ENCODE data around the gene JHY.

The JHY gene

DNA sequence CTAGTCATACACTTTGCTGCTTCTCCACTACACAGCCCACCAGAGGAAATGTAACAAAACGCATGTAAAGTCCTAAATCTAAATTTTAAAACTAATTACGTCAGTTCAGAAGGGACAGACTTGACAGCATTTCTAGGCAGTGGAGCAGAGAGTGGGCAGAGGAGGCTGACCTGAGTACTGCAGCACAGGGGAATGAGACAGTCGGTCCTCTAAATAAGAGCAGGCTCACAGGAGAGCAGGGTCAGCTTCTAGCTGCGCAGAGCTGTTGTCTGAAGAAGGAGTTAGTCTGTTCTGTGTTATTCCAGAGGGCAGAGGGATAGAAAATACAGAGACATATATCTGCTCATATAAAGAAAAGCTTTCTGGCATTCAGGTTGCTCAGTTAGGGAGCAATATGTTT lies 40.3 kb downstream of the JHY start:
- H3K4me2 ChIP-seq = no peak overlapping the region
- H3K4me1 ChIP-seq (ENCODE audit: low read depth, poor library complexity, severe bottlenecking) = no peaks in the 10 kb centered on the region
- H3K36me3 ChIP-seq (ENCODE audit: insufficient read depth) = no peaks in the 10 kb centered on the region
- H4K20me1 ChIP-seq (ENCODE audit: insufficient read depth) = no peaks in the 10 kb centered on the region
- no peaks in the 10 kb centered on the region for H3K27me3 ChIP-seq (ENCODE audit: insufficient read depth, low read depth)
- no peak overlapping the region for H3K27ac ChIP-seq
- H3K4me3 ChIP-seq (IDR thresholded peaks at IDR 0.05; ENCODE audit: insufficient read depth, low read depth, low read length) = no peak overlapping the region
- no peak overlapping the region for H3K9ac ChIP-seq
- H3K79me2 ChIP-seq (ENCODE audit: insufficient read depth, low read depth) = no peaks in the 10 kb centered on the region
- TF ChIP-seq, protein P1, sequence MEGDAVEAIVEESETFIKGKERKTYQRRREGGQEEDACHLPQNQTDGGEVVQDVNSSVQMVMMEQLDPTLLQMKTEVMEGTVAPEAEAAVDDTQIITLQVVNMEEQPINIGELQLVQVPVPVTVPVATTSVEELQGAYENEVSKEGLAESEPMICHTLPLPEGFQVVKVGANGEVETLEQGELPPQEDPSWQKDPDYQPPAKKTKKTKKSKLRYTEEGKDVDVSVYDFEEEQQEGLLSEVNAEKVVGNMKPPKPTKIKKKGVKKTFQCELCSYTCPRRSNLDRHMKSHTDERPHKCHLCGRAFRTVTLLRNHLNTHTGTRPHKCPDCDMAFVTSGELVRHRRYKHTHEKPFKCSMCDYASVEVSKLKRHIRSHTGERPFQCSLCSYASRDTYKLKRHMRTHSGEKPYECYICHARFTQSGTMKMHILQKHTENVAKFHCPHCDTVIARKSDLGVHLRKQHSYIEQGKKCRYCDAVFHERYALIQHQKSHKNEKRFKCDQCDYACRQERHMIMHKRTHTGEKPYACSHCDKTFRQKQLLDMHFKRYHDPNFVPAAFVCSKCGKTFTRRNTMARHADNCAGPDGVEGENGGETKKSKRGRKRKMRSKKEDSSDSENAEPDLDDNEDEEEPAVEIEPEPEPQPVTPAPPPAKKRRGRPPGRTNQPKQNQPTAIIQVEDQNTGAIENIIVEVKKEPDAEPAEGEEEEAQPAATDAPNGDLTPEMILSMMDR (conservative IDR thresholded peaks at IDR 0.05; ENCODE audit: low read depth, low read length) = no peak
- H2AFZ ChIP-seq (ENCODE audit: low read depth) = no peak overlapping the region

DNA sequence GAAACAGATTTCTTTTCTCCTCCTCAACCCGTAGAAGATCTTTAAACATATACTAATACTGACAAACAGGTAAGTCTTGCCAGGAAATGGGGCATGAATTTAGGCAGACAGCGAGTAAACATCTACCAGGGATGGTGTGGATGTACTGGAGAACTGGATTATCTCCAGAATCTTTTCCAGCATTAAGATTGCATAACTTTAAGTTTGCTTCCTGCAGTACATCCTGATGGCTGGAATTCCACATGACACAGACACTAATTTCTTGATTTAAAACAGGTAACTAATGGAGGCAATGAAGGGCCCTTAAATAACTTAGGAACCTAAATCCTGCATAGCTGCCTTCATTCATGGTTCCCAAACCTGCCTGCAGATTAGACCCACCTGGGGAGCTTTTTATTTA lies 40.7 kb downstream of the JHY start:
- Histone ChIP-seq H3K27ac (no peak overlapping the region), H3K4me3 (IDR thresholded peaks at IDR 0.05; ENCODE audit: insufficient read depth, low read depth, low read length) (no peak overlapping the region)

DNA sequence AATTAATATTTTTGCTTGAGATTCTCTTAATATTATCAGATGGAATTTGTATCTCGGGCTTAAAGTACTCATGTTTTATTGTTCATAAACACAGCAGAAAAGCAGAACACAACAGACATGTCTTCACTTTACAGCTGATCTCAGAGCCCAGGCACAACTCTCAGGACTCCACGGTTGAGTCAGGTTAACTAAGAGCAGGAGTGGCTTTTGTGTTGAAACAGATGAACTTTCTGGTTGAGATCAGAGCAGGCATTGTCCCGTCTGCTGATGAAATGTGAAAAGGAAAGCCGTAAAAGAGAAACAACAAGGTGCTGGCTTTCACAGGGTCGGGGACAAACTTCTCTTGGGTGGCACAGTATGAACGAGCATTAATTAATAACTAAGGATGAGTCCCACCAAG lies 49.0 kb downstream of the JHY start:
- Histone ChIP-seq H2AFZ (ENCODE audit: low read depth) (no peak overlapping the region), H3K9ac (no peak overlapping the region), H3K4me1 (ENCODE audit: low read depth, poor library complexity, severe bottlenecking) (no peaks in the 10 kb centered on the region), H4K20me1 (ENCODE audit: insufficient read depth) (no peaks in the 10 kb centered on the region), H3K36me3 (ENCODE audit: insufficient read depth) (no peaks in the 10 kb centered on the region), H3K4me2 (no peak overlapping the region), H3K79me2 (ENCODE audit: insufficient read depth, low read depth) (no peaks in the 10 kb centered on the region), H3K27me3 (ENCODE audit: insufficient read depth, low read depth) (no peaks in the 10 kb centered on the region), H3K27ac (no peak overlapping the region), H3K4me3 (IDR thresholded peaks at IDR 0.05; ENCODE audit: insufficient read depth, low read depth, low read length) (no peak overlapping the region)
- TF ChIP-seq, protein P1 (conservative IDR thresholded peaks at IDR 0.05; ENCODE audit: low read depth, low read length) = no peak

More for the DNA sequence above, 40.7 kb downstream of the JHY start:
- TF ChIP-seq, protein P1 (conservative IDR thresholded peaks at IDR 0.05; ENCODE audit: low read depth, low read length) = no peak
- H3K27me3 ChIP-seq (ENCODE audit: insufficient read depth, low read depth) = no peaks in the 10 kb centered on the region
- no peak overlapping the region for H2AFZ ChIP-seq (ENCODE audit: low read depth)
- H4K20me1 ChIP-seq (ENCODE audit: insufficient read depth) = no peaks in the 10 kb centered on the region
- no peaks in the 10 kb centered on the region for H3K4me1 ChIP-seq (ENCODE audit: low read depth, poor library complexity, severe bottlenecking)
- H3K79me2 ChIP-seq (ENCODE audit: insufficient read depth, low read depth) = no peaks in the 10 kb centered on the region
- no peak overlapping the region for H3K9ac ChIP-seq
- H3K36me3 ChIP-seq (ENCODE audit: insufficient read depth) = no peaks in the 10 kb centered on the region
- no peak overlapping the region for H3K4me2 ChIP-seq

DNA sequence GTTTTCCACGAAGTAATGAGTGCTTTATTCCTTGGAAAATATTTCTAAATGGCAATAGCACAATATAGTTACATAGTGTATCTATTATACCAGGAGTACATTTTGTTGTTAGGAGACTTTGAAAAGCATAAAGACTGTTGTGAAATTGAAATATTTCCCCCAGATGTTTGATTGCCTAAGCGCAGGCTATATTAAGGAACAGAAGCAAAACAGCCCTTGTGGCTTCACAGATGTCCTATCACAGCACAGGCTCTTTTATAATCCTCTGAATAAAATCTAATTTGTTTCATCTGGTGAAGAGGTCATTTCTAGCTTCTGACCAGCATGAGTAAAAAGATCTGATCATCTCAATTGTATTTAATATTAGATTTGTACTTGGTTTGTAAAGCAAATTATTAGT lies 50.9 kb downstream of the JHY start:
- H3K36me3 ChIP-seq (ENCODE audit: insufficient read depth) = no peaks in the 10 kb centered on the region
- H2AFZ ChIP-seq (ENCODE audit: low read depth) = no peak overlapping the region
- no peaks in the 10 kb centered on the region for H4K20me1 ChIP-seq (ENCODE audit: insufficient read depth)
- H3K27ac ChIP-seq = no peak overlapping the region
- no peak overlapping the region for H3K4me2 ChIP-seq
- H3K27me3 ChIP-seq (ENCODE audit: insufficient read depth, low read depth) = no peaks in the 10 kb centered on the region
- H3K79me2 ChIP-seq (ENCODE audit: insufficient read depth, low read depth) = no peaks in the 10 kb centered on the region
- no peak overlapping the region for H3K4me3 ChIP-seq (IDR thresholded peaks at IDR 0.05; ENCODE audit: insufficient read depth, low read depth, low read length)
- H3K4me1 ChIP-seq (ENCODE audit: low read depth, poor library complexity, severe bottlenecking) = no peaks in the 10 kb centered on the region
- TF ChIP-seq, protein P1 (conservative IDR thresholded peaks at IDR 0.05; ENCODE audit: low read depth, low read length) = no peak
- H3K9ac ChIP-seq = no peak overlapping the region
